ENCODE results near the gene TBCD. TPM values are rescaled to one million over a fixed set of nuclear protein-coding genes. Genes with fewer than 3 reads are reported as not detected.

TBCD gene
- total RNA-seq, 1 experiment from 2014 or later, result 173 TPM

DNA sequence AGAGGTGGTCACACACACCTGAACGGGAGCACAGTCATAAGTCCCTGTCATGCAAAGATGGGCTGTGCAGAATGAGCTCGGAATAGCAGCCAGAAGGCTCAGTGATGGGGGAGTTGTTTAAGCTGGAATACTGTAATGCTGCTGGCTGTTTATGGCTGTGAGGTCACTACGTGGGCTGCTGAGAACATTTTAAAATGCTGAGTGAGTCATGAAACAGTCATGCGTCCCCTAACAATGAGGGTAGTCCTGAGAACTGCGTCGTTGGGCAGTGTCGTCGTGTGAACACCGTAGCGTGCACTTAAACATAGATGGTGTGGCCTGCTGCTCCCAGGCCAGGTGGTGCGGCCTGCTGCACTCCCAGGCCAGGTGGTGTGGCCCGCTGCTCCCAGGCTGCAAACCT is 39.7 kb downstream of the TBCD start (continued):
- TF ChIP-seq, protein P1, sequence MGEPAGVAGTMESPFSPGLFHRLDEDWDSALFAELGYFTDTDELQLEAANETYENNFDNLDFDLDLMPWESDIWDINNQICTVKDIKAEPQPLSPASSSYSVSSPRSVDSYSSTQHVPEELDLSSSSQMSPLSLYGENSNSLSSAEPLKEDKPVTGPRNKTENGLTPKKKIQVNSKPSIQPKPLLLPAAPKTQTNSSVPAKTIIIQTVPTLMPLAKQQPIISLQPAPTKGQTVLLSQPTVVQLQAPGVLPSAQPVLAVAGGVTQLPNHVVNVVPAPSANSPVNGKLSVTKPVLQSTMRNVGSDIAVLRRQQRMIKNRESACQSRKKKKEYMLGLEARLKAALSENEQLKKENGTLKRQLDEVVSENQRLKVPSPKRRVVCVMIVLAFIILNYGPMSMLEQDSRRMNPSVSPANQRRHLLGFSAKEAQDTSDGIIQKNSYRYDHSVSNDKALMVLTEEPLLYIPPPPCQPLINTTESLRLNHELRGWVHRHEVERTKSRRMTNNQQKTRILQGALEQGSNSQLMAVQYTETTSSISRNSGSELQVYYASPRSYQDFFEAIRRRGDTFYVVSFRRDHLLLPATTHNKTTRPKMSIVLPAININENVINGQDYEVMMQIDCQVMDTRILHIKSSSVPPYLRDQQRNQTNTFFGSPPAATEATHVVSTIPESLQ (CRISPR knock-in tag; IDR thresholded peaks at IDR 0.05), result no peak

DNA sequence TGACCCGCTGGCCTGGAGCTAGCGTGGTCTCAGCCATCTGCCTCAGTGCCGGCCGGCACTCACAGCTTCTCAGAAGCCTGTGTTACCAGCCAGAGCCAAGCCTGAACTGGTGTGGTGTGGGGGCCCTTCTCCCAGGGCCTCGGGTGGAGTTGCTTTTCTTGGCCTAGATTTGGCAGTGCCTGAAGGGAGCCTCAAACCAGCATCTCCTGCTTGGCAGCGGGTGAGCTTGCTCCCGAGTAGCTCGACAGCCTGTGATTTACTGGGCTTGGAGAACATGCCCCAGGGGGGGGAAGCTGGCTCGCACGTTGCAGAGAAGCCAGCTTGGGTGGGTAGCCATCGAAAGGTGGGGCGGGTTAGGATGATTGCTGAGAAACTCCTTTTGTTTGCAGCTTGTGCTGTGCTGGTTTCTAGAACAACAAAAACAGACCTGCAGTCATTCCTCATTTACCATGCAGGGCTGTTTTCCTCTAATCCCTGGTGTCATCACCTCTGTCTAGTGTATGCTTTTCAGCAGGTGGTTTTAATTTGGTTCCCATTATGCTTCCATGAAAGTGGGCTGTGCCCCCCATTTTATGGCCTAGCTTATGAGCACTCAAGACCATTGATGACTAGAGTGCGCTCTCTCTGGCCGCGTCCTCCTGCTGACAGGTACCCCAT is 42.2 kb downstream of the TBCD start:
- H3K27ac Mint-ChIP-seq, result peak overlapping the region; percentile 72; the same call in 1 of the 2 replicates

DNA sequence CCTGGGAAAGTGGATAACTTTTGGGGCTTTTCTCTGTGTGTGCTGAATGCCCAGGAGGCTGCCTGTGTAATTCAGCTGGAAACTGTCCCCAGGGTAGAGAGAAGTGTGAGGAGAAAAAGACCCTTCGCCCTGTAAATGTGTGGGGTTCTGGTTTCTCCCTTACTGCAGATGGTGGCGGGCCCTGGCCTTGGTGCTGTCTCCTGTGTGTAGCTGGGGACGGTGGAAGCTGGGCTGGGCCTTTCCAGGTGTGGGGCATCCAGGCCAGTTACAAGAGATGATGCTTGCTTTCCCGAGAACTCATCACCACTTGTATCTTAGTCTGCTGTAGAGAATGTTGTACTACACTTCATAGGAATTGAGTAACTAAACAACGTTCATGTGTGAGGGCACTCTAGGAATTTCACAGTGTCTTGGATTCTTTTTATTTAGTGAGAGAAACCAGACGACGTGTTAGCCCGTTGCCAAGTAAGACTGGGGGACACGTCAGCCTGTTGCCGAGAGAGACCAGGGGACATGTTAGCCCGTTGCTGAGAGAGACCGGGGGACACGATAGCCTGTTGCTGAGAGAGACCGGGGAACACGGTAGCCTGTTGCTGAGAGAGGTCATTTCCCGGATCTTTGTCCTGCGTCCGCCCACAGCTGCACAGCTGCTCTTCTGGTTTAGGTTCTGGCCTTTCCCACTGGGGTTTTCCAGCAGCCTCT is 43.1 kb downstream of the TBCD start:
- DNase-seq (ENCODE audit: low spot score) (no peak), ATAC-seq (no peak)
- Mint-ChIP-seq H3K4me3 (no peak overlapping the region), H3K27ac (peak overlapping the region; percentile 72), H3K9me3 (no peaks in the 10 kb centered on the region), H3K4me1 (no peaks in the 10 kb centered on the region), H3K27me3 (ENCODE audit: low read depth) (no peaks in the 10 kb centered on the region), H3K36me3 (peaks cover 34% of the 10 kb centered on the region)
- ChIA-PET POLR2A (no interaction called here), CTCF (interaction anchor here (1.8 kb wide), 1 partner anchor 13 kb away, joined by 6 read pairs; no protein-coding TSS in a partner anchor)
- TF ChIP-seq, protein P2, sequence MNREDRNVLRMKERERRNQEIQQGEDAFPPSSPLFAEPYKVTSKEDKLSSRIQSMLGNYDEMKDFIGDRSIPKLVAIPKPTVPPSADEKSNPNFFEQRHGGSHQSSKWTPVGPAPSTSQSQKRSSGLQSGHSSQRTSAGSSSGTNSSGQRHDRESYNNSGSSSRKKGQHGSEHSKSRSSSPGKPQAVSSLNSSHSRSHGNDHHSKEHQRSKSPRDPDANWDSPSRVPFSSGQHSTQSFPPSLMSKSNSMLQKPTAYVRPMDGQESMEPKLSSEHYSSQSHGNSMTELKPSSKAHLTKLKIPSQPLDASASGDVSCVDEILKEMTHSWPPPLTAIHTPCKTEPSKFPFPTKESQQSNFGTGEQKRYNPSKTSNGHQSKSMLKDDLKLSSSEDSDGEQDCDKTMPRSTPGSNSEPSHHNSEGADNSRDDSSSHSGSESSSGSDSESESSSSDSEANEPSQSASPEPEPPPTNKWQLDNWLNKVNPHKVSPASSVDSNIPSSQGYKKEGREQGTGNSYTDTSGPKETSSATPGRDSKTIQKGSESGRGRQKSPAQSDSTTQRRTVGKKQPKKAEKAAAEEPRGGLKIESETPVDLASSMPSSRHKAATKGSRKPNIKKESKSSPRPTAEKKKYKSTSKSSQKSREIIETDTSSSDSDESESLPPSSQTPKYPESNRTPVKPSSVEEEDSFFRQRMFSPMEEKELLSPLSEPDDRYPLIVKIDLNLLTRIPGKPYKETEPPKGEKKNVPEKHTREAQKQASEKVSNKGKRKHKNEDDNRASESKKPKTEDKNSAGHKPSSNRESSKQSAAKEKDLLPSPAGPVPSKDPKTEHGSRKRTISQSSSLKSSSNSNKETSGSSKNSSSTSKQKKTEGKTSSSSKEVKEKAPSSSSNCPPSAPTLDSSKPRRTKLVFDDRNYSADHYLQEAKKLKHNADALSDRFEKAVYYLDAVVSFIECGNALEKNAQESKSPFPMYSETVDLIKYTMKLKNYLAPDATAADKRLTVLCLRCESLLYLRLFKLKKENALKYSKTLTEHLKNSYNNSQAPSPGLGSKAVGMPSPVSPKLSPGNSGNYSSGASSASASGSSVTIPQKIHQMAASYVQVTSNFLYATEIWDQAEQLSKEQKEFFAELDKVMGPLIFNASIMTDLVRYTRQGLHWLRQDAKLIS (CRISPR knock-in tag; IDR thresholded peaks at IDR 0.05; ENCODE audit: borderline replicate concordance), result no peak
- no peak for TF ChIP-seq ZNF317 (CRISPR knock-in tag; IDR thresholded peaks at IDR 0.05; ENCODE audit: borderline replicate concordance, low read depth)
- TF ChIP-seq, protein P3, sequence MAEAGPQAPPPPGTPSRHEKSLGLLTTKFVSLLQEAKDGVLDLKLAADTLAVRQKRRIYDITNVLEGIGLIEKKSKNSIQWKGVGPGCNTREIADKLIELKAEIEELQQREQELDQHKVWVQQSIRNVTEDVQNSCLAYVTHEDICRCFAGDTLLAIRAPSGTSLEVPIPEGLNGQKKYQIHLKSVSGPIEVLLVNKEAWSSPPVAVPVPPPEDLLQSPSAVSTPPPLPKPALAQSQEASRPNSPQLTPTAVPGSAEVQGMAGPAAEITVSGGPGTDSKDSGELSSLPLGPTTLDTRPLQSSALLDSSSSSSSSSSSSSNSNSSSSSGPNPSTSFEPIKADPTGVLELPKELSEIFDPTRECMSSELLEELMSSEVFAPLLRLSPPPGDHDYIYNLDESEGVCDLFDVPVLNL (CRISPR knock-in tag; IDR thresholded peaks at IDR 0.05; ENCODE audit: borderline replicate concordance, low read depth), result no peak
- TF ChIP-seq, protein P4, sequence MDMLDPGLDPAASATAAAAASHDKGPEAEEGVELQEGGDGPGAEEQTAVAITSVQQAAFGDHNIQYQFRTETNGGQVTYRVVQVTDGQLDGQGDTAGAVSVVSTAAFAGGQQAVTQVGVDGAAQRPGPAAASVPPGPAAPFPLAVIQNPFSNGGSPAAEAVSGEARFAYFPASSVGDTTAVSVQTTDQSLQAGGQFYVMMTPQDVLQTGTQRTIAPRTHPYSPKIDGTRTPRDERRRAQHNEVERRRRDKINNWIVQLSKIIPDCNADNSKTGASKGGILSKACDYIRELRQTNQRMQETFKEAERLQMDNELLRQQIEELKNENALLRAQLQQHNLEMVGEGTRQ (CRISPR knock-in tag; IDR thresholded peaks at IDR 0.05), result no peak
- no peak for TF ChIP-seq NFE2L1 (CRISPR knock-in tag; IDR thresholded peaks at IDR 0.05)
- no peak for TF ChIP-seq ATF1 (CRISPR knock-in tag; IDR thresholded peaks at IDR 0.05)
- TF ChIP-seq NR3C1 (CRISPR knock-in tag; conservative IDR thresholded peaks at IDR 0.05; ENCODE audit: low read depth), result no peak
- TF ChIP-seq IRF2 (CRISPR knock-in tag; IDR thresholded peaks at IDR 0.05; ENCODE audit: borderline replicate concordance, low read depth), result no peak
- TF ChIP-seq, protein P5, sequence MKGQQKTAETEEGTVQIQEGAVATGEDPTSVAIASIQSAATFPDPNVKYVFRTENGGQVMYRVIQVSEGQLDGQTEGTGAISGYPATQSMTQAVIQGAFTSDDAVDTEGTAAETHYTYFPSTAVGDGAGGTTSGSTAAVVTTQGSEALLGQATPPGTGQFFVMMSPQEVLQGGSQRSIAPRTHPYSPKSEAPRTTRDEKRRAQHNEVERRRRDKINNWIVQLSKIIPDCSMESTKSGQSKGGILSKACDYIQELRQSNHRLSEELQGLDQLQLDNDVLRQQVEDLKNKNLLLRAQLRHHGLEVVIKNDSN (CRISPR knock-in tag; IDR thresholded peaks at IDR 0.05), result no peak
- TF ChIP-seq JAZF1 (CRISPR knock-in tag; IDR thresholded peaks at IDR 0.05), result no peak
- no peak for TF ChIP-seq TEAD1 (CRISPR knock-in tag; IDR thresholded peaks at IDR 0.05)
- no peak for TF ChIP-seq NFATC4 (CRISPR knock-in tag; IDR thresholded peaks at IDR 0.05)
- TF ChIP-seq, protein P6, sequence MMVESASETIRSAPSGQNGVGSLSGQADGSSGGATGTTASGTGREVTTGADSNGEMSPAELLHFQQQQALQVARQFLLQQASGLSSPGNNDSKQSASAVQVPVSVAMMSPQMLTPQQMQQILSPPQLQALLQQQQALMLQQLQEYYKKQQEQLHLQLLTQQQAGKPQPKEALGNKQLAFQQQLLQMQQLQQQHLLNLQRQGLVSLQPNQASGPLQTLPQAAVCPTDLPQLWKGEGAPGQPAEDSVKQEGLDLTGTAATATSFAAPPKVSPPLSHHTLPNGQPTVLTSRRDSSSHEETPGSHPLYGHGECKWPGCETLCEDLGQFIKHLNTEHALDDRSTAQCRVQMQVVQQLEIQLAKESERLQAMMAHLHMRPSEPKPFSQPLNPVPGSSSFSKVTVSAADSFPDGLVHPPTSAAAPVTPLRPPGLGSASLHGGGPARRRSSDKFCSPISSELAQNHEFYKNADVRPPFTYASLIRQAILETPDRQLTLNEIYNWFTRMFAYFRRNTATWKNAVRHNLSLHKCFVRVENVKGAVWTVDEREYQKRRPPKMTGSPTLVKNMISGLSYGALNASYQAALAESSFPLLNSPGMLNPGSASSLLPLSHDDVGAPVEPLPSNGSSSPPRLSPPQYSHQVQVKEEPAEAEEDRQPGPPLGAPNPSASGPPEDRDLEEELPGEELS (CRISPR knock-in tag; IDR thresholded peaks at IDR 0.05), result no peak

More for the DNA sequence above, 42.2 kb downstream of the TBCD start:
- ATAC-seq (no peak), DNase-seq (ENCODE audit: low spot score) (no peak)
- Mint-ChIP-seq H3K36me3 (peaks cover 27% of the 10 kb centered on the region), H3K4me1 (no peaks in the 10 kb centered on the region), H3K4me3 (no peak overlapping the region), H3K27me3 (ENCODE audit: low read depth) (no peaks in the 10 kb centered on the region), H3K9me3 (no peaks in the 10 kb centered on the region)
- TF ChIP-seq, protein P3 (CRISPR knock-in tag; IDR thresholded peaks at IDR 0.05; ENCODE audit: borderline replicate concordance, low read depth), result no peak
- no peak for TF ChIP-seq JUN (CRISPR knock-in tag; IDR thresholded peaks at IDR 0.05)
- TF ChIP-seq, protein P7, sequence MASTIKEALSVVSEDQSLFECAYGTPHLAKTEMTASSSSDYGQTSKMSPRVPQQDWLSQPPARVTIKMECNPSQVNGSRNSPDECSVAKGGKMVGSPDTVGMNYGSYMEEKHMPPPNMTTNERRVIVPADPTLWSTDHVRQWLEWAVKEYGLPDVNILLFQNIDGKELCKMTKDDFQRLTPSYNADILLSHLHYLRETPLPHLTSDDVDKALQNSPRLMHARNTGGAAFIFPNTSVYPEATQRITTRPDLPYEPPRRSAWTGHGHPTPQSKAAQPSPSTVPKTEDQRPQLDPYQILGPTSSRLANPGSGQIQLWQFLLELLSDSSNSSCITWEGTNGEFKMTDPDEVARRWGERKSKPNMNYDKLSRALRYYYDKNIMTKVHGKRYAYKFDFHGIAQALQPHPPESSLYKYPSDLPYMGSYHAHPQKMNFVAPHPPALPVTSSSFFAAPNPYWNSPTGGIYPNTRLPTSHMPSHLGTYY (CRISPR knock-in tag; IDR thresholded peaks at IDR 0.05), result no peak
- POLR2A ChIA-PET, result no interaction called here
- CTCF ChIA-PET, result interaction anchor here (1.0 kb wide), 1 partner anchor 125 kb away, joined by 6 read pairs; no protein-coding TSS in a partner anchor
